Measurements from ENCODE around the gene ZNHIT2.

ZNHIT2 gene

GRCh38 chr11:65107078-65107477, 10.4 kb downstream of the ZNHIT2 start:
- Histone ChIP-seq H3K9ac (ENCODE audit: low read length) (no peak overlapping the region), H3K4me1 (ENCODE audit: control insufficient read depth, insufficient read depth, low read length) (peaks cover 25% of the 10 kb centered on the region), H3K36me3 (ENCODE audit: control insufficient read depth, insufficient read depth, low read length) (no peaks in the 10 kb centered on the region)

DNA sequence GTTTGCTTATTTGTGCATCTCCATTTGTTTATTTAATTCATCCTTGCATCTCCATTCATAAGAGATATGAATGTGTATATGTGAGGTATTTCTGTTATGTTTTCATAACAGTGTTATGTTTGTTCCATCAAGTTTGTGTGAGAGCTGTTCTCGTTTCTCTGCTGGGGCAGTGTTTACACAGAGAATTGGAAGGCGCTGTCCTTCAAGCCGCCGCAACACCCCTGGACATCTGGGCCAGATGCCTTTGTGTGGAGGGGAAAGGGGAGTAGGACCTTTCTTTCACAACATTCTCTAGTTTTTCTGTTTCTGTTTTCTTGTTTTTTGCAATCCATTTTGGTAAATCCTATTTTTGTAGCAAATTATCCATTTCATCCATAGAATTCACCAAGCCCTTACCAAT, 12.9 kb downstream of the ZNHIT2 start:
- peaks cover 12% of the 10 kb centered on the region for H3K4me1 ChIP-seq (ENCODE audit: control insufficient read depth, insufficient read depth, low read length)
- H3K4me3 ChIP-seq (ENCODE audit: low read length), result no peak overlapping the region
- no peaks in the 10 kb centered on the region for H3K27me3 ChIP-seq (ENCODE audit: control insufficient read depth, insufficient read depth, low read length)
- H3K9ac ChIP-seq (ENCODE audit: low read length), result no peak overlapping the region
- H3K36me3 ChIP-seq (ENCODE audit: control insufficient read depth, insufficient read depth, low read length), result no peaks in the 10 kb centered on the region
- no peaks in the 10 kb centered on the region for H3K9me3 ChIP-seq (ENCODE audit: control insufficient read depth, low read length)

More at GRCh38 chr11:65107078-65107477, 10.4 kb downstream of the ZNHIT2 start:
- no peaks in the 10 kb centered on the region for H3K27me3 ChIP-seq (ENCODE audit: control insufficient read depth, insufficient read depth, low read length)
- no peaks in the 10 kb centered on the region for H3K9me3 ChIP-seq (ENCODE audit: control insufficient read depth, low read length)
- no peak overlapping the region for H3K4me3 ChIP-seq (ENCODE audit: low read length)

DNA sequence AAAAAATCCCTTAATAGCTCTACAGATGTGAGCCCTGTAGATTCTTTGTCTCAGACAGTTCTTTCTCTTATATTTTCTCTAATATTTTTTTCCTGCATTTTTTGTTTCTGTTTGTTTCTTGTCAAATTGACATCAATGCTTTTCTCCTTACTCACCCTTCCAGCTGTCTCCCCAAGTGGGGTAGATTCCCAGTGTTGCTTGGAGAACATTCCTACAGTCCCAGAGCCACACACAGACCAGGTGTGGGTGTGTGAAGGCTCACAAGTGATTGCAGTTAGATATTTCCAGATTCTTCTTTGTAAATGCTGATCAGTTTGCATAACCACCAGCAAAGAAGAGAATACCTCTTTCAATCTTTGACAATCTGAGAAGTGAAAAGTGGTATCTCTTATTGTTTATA, 14.0 kb downstream of the ZNHIT2 start:
- peaks cover 12% of the 10 kb centered on the region for H3K4me1 ChIP-seq (ENCODE audit: control insufficient read depth, insufficient read depth, low read length)
- no peaks in the 10 kb centered on the region for H3K36me3 ChIP-seq (ENCODE audit: control insufficient read depth, insufficient read depth, low read length)
- H3K9me3 ChIP-seq (ENCODE audit: control insufficient read depth, low read length), result no peaks in the 10 kb centered on the region
- H3K9ac ChIP-seq (ENCODE audit: low read length), result no peak overlapping the region
- no peaks in the 10 kb centered on the region for H3K27me3 ChIP-seq (ENCODE audit: control insufficient read depth, insufficient read depth, low read length)
- no peak overlapping the region for H3K4me3 ChIP-seq (ENCODE audit: low read length)

GRCh38 chr11:65102142-65103095, 15.1 kb downstream of the ZNHIT2 start:
- Histone ChIP-seq H3K36me3 (ENCODE audit: control insufficient read depth, insufficient read depth, low read length) (no peaks in the 10 kb centered on the region), H3K9ac (ENCODE audit: low read length) (no peak overlapping the region), H3K9me3 (ENCODE audit: control insufficient read depth, low read length) (no peaks in the 10 kb centered on the region), H3K4me3 (ENCODE audit: low read length) (no peak overlapping the region), H3K4me1 (ENCODE audit: control insufficient read depth, insufficient read depth, low read length) (peaks cover 12% of the 10 kb centered on the region), H3K27me3 (ENCODE audit: control insufficient read depth, insufficient read depth, low read length) (no peaks in the 10 kb centered on the region)

DNA sequence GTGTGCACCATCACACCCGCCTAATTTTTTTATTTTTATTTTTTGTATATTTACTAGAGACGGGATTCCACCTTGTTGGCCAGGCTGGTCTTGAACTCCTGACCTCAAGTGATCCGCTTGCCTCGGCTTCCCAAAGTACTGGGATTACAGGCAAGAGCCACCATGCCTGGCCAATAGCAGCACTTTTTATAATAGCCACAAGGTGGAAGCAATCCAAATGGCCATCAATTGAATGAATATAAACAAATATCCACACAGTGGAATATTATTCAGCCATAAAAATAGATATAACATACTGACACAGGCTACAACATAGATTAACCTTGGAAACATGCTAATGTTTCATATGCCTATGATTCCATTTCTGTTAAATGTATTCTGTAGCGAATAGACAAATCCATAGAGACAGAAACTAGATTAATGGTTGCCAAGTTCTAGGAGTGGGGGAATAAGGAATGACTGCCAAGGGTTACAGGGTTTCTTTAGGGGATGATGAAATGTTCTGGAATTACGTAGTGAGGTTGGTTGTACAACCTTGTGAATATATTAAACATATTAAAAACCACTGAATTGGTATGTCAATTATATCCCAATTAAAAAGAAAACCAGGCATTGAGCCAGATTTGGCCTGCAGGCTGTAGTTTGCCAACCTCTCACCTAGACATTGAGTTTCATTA, 16.7 kb downstream of the ZNHIT2 start:
- Histone ChIP-seq H3K4me3 (ENCODE audit: low read length) (no peak overlapping the region), H3K27me3 (ENCODE audit: control insufficient read depth, insufficient read depth, low read length) (no peaks in the 10 kb centered on the region), H3K9ac (ENCODE audit: low read length) (no peak overlapping the region), H3K4me1 (ENCODE audit: control insufficient read depth, insufficient read depth, low read length) (peaks cover 19% of the 10 kb centered on the region), H3K9me3 (ENCODE audit: control insufficient read depth, low read length) (no peaks in the 10 kb centered on the region), H3K36me3 (ENCODE audit: control insufficient read depth, insufficient read depth, low read length) (no peaks in the 10 kb centered on the region)

GRCh38 chr11:65096926-65097325, 20.6 kb downstream of the ZNHIT2 start:
- Histone ChIP-seq H3K4me3 (ENCODE audit: low read length) (no peak overlapping the region), H3K27me3 (ENCODE audit: control insufficient read depth, insufficient read depth, low read length) (no peaks in the 10 kb centered on the region), H3K4me1 (ENCODE audit: control insufficient read depth, insufficient read depth, low read length) (peaks cover 12% of the 10 kb centered on the region), H3K36me3 (ENCODE audit: control insufficient read depth, insufficient read depth, low read length) (no peaks in the 10 kb centered on the region), H3K9me3 (ENCODE audit: control insufficient read depth, low read length) (no peaks in the 10 kb centered on the region), H3K9ac (ENCODE audit: low read length) (peak overlapping the region; percentile 83)

- H3K27me3 ChIP-seq (ENCODE audit: control insufficient read depth, insufficient read depth, low read length), result no peaks in the 10 kb centered on the region
- H3K36me3 ChIP-seq (ENCODE audit: control insufficient read depth, insufficient read depth, low read length), result no peaks in the 10 kb centered on the region
- peak within 1 kb of the TSS; percentile 83 for H3K9ac ChIP-seq (ENCODE audit: low read length)
- no peaks in the 10 kb centered on the region for H3K9me3 ChIP-seq (ENCODE audit: control insufficient read depth, low read length)
- peaks cover 11% of the 10 kb centered on the region for H3K4me1 ChIP-seq (ENCODE audit: control insufficient read depth, insufficient read depth, low read length)
- H3K4me3 ChIP-seq (ENCODE audit: low read length), result peak within 1 kb of the TSS; percentile 63
These were observed 21.3 kb downstream of the ZNHIT2 start, which contains the start of gene VPS51 for GRCh38 chr11:65095974-65096806. TSS of gene VPS51 (plus strand) at chr11:65096214. CDS start at chr11:65096251, 37 bp downstream.

DNA sequence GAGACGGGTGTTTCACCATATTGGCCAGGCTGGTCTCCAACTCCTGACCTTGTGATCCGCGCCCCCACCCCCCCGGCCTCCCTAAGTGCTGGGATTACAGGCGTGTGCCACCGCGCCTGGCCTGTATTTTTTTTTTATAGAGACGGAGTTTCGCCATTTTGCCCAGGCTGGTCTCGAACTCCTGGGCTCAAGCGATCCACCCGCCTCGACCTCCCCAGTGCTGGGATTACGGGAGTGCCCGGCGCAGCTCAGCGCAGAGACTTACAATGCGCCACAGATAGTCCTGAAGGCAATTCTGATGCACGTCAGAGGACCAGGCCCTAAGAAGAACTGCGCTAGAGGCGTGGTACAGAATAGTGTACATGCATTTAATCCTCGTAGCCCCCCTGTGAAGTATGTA, 22.1 kb downstream of the ZNHIT2 start:
- no peak overlapping the region for H3K4me3 ChIP-seq (ENCODE audit: low read length)
- no peaks in the 10 kb centered on the region for H3K9me3 ChIP-seq (ENCODE audit: control insufficient read depth, low read length)
- H3K27me3 ChIP-seq (ENCODE audit: control insufficient read depth, insufficient read depth, low read length), result no peaks in the 10 kb centered on the region
- H3K9ac ChIP-seq (ENCODE audit: low read length), result peak overlapping the region; percentile 83
- peaks cover 11% of the 10 kb centered on the region for H3K4me1 ChIP-seq (ENCODE audit: control insufficient read depth, insufficient read depth, low read length)
- no peaks in the 10 kb centered on the region for H3K36me3 ChIP-seq (ENCODE audit: control insufficient read depth, insufficient read depth, low read length)

DNA sequence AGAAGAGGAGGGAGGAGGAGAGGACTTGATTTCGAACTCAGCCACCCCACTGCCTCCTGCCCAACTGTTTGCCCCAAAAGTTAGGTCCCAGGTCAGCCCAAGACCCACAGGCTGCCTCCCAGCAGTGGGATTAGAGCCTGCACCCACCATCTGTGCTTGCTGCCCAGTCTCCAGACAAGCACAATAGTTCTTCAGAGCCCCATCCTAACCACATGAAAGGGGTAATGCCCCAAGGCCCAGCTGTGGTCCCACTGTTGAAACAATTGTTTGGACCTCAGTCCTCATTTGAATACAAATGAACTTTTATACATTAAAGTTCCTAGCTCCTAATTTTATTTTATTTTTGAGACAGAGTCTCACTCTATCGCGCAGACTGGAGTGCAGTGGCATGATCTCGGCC, 26.9 kb downstream of the ZNHIT2 start:
- H3K9me3 ChIP-seq (ENCODE audit: control insufficient read depth, low read length), result no peaks in the 10 kb centered on the region
- no peak overlapping the region for H3K4me3 ChIP-seq (ENCODE audit: low read length)
- no peaks in the 10 kb centered on the region for H3K36me3 ChIP-seq (ENCODE audit: control insufficient read depth, insufficient read depth, low read length)
- peaks cover 2% of the 10 kb centered on the region for H3K4me1 ChIP-seq (ENCODE audit: control insufficient read depth, insufficient read depth, low read length)
- H3K9ac ChIP-seq (ENCODE audit: low read length), result no peak overlapping the region
- no peaks in the 10 kb centered on the region for H3K27me3 ChIP-seq (ENCODE audit: control insufficient read depth, insufficient read depth, low read length)

- H3K9ac ChIP-seq (ENCODE audit: low read length), result no peak overlapping the region
- H3K9me3 ChIP-seq (ENCODE audit: control insufficient read depth, low read length), result no peaks in the 10 kb centered on the region
- no peaks in the 10 kb centered on the region for H3K36me3 ChIP-seq (ENCODE audit: control insufficient read depth, insufficient read depth, low read length)
- H3K27me3 ChIP-seq (ENCODE audit: control insufficient read depth, insufficient read depth, low read length), result no peaks in the 10 kb centered on the region
- H3K4me1 ChIP-seq (ENCODE audit: control insufficient read depth, insufficient read depth, low read length), result peaks cover 8% of the 10 kb centered on the region
- H3K4me3 ChIP-seq (ENCODE audit: low read length), result no peak overlapping the region
These were observed 27.9 kb downstream of the ZNHIT2 start for GRCh38 chr11:65089621-65090020.

- no peaks in the 10 kb centered on the region for H3K9me3 ChIP-seq (ENCODE audit: control insufficient read depth, low read length)
- H3K4me1 ChIP-seq (ENCODE audit: control insufficient read depth, insufficient read depth, low read length), result peaks cover 18% of the 10 kb centered on the region
- no peak overlapping the region for H3K9ac ChIP-seq (ENCODE audit: low read length)
- no peaks in the 10 kb centered on the region for H3K27me3 ChIP-seq (ENCODE audit: control insufficient read depth, insufficient read depth, low read length)
- H3K36me3 ChIP-seq (ENCODE audit: control insufficient read depth, insufficient read depth, low read length), result no peaks in the 10 kb centered on the region
- no peak overlapping the region for H3K4me3 ChIP-seq (ENCODE audit: low read length)
These were observed 29.7 kb downstream of the ZNHIT2 start for GRCh38 chr11:65087827-65088226.

Data from mucosa of stomach (tissue), 1 donor.